ENCODE results near the gene KIF26B.

GRCh38 chr1:245663841-245664240, 509.1 kb downstream of the KIF26B start:
- TF ChIP-seq CTCF (conservative IDR thresholded peaks at IDR 0.05; ENCODE audit: low read length) (no peak), EZH2phosphoT487 (IDR thresholded peaks at IDR 0.05; ENCODE audit: borderline replicate concordance, low read depth, low read length) (no peak)

Measured in OCI-LY7 (cell line).